Activated CD8-positive, alpha-beta memory T cell treated with anti-CD3 and anti-CD28 coated beads for 36 hours (primary cell): Measurements from ENCODE around the gene SMIM13. TPM values are rescaled to one million over a fixed set of nuclear protein-coding genes. Genes with fewer than 3 reads are reported as not detected.
"Not testable (repeated sequence)": the region's sequence is repeated elsewhere in the genome, so short reads cannot be mapped to it uniquely, and the experiment has no call there.

Experiments
- CTCF ChIA-PET: fragments of 350-600 bp; sonication (Branson Sonifier 250); formaldehyde crosslinking; loops from one replicate; lab custom pipeline; 2021; ENCODE audit warnings: antibody characterized with exemption; lab: Charles Lee
- POLR2A ChIA-PET: fragments of 350-600 bp; sonication (Branson Sonifier 250); formaldehyde crosslinking; loops from one replicate; lab custom pipeline; 2021; ENCODE audit warnings: antibody characterized with exemption; lab: Charles Lee
- total RNA-seq, 2 experiments: library from RNA; stranded (reverse); gene quantifications; one replicate each; pipeline ENCODE4 v1.2.3, GENCODE V29; 2021

SMIM13 gene
- total RNA-seq, 2 experiments from 2014 or later, result 17.9 to 18.1 TPM

- POLR2A ChIA-PET, result no interaction called here
- CTCF ChIA-PET, result no interaction called here
Observed at GRCh38 chr6:11080296-11080695, 13.3 kb upstream of the SMIM13 start.

GRCh38 chr6:11083491-11083890 is 10.1 kb upstream of the SMIM13 start:
- CTCF ChIA-PET, result no interaction called here

DNA sequence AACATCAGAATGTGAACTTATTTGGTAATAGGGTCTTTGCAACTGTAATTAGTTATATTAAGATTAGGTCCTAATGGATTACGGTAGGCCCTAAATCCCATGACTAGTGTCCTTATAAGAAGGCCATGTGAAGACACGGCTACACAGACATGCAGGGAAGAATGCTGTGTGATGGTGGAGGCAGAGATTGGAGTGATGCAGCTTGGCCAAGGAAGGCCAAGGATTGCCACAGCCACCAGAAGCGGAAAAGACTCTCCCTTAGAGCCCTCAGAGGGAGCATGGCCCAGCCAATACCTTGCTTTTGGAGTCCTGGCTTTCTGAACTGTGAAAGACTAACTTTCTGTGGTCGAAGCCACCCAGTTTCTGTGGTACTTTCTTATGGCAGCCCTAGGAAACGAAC is 9.7 kb upstream of the SMIM13 start:
- CTCF ChIA-PET, result no interaction called here
- POLR2A ChIA-PET, result no interaction called here

More at GRCh38 chr6:11083491-11083890, 10.1 kb upstream of the SMIM13 start:
- POLR2A ChIA-PET, result no interaction called here

DNA sequence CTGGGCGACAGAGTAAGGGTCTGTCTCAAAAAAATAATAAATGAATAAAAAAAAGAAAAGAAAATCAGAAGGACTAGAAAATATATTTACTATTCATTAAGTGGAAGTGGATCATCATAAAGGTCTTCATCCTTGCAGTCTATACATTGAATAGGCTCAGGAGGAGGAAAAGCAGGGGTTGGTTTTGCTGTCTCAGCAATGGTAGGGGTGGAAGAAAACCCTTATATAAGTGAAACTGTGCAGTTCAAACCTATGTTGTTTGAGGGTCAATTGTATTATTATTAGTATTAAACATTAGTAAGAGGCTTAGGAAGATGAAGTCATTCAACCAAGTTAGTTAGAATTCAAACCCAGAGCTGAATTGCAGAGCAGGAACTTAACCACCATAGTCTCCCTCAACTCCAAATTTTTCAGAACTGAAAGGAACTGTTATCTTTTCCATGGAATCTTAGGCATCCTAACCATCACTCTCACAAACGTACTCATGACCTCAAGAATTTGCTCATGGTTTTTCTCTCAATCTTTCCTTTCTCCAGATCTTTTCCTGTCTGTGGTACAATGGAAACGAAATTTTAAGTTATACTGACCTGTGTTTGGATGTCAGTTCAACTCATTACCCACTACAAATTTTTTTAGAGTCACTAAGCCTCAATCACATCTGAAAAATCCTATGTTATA is 7.7 kb upstream of the SMIM13 start:
- POLR2A ChIA-PET, result no interaction called here
- CTCF ChIA-PET, result no interaction called here

- CTCF ChIA-PET, result interaction anchor here (1.3 kb wide), 1 partner anchor 18 kb away, joined by 3 read pairs; no protein-coding TSS in a partner anchor
- POLR2A ChIA-PET, result not testable (repeated sequence)
Observed at GRCh38 chr6:11087141-11087812, 6.4 kb upstream of the SMIM13 start.

DNA sequence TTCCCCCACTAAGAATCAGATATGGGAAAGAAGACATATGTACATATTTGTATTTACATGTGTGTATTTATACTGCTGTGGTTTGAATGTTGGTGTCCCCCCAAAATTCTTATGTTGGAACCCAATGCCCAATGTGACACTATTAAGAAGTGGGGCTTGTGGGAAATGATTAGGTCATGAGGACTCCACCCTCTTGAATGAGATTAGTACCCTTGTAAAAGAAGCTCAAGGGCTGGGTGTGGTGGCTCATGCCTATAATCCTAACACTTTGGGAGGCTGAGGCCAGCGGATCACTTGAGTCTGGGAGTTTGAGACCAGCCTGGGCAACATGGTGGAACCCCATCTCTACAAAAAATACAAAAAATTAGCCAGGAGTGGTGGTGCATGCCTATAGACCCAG is 3.9 kb upstream of the SMIM13 start:
- POLR2A ChIA-PET, result no interaction called here
- CTCF ChIA-PET, result no interaction called here

DNA sequence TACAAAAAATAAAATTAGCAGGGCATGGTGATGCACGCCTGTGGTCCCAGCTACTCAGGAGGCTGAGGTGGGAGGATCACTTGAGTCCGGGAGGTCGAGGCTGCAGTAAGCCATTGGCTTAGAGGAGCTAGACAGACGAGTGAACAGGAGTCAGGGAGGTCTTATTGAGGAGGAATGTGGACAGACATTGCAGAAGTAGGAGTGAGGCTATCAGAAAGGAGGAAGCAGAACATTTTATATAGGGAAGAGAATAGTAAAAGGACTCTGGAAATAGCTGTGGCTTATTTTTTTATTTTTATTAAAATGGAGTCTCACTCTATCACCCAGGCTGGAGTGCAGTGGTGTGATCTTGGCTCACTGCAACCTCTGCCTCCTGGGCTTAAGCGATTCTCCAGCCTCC is 2.5 kb upstream of the SMIM13 start:
- CTCF ChIA-PET, result interaction anchor here (0.6 kb wide), 1 partner anchor 8 kb away, joined by 3 read pairs; no protein-coding TSS in a partner anchor
- POLR2A ChIA-PET, result not testable (repeated sequence)

DNA sequence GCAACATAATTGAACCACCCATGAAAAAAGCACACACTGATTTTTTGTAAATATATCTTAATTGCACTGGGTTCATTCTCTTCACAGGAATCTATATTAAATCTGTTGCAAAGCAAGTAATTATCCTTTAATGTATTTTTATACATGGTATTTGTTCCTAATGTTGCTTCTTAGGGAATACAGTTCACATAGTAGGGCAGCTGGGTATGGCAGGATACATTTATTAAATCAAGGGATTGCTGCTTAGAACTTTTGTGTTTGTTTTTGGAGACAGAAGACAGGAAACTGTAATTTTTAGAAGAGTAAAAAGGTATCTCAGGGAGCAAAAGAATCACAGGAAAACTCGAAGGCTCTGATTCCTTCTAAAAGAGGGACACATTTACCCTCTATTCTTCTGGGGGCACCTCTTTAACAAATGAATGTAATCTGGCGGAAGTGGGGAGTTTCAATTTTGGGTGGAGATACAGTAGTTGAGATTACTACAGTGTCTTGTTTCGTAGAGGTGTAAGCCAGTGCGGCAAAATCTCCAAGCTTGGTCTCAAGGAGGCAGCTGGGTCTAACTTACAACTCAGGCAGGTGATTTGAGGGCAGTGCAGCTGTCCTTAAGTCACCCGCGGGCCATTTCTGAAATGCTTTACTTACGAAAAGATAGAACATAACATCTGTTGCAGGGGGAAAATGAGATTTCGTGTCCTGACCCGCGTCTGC is 812 bp upstream of the SMIM13 start:
- ChIA-PET CTCF (no interaction called here), POLR2A (interaction anchor here (0.5 to 0.9 kb wide), 3 partner anchors 117 to 679 kb away, joined by 4 to 9 read pairs (median 9); partner anchors contain the start of gene MAK)

DNA sequence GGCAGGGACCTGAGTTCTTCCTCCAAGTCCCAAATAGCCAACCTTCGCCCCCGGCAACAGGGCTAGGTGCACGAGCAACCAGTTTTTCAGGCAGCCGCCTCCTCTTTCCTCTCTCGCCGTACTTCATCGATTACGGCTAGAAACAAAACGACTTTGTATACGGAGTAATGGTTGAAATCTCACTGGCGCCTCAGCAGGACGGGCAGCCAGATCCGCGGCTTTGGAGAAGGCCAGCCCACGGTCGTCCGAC is 333 bp upstream of the SMIM13 start:
- POLR2A ChIA-PET, result interaction anchor here (0.5 to 0.9 kb wide), 3 partner anchors 117 to 679 kb away, joined by 4 to 9 read pairs (median 9); partner anchors contain the start of gene MAK
- CTCF ChIA-PET, result no interaction called here

- CTCF ChIA-PET, result no interaction called here
- POLR2A ChIA-PET, result no interaction called here
Observed at GRCh38 chr6:11094411-11094851, 797 bp downstream of the SMIM13 start.

DNA sequence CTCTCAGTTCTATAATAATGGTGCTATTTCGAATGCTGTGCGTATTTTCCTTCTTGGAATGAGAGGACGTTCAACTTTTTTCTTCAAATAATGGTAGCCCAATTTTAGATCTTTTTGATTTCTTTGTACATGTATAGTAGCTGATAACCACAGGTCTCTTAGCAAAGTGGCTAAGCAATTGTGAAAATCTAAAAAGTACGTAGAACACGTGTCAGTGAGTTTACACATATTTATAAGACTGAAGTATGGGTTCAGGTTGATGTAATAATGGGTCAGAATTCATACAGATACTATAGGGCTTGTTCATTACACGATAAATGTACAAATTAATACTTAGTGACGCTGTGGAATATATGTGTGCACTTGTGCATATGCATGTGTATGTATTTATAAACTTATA is 1.3 kb downstream of the SMIM13 start:
- POLR2A ChIA-PET, result no interaction called here
- CTCF ChIA-PET, result interaction anchor here (1.1 kb wide), 1 partner anchor 141 kb away, joined by 3 read pairs; no protein-coding TSS in a partner anchor

DNA sequence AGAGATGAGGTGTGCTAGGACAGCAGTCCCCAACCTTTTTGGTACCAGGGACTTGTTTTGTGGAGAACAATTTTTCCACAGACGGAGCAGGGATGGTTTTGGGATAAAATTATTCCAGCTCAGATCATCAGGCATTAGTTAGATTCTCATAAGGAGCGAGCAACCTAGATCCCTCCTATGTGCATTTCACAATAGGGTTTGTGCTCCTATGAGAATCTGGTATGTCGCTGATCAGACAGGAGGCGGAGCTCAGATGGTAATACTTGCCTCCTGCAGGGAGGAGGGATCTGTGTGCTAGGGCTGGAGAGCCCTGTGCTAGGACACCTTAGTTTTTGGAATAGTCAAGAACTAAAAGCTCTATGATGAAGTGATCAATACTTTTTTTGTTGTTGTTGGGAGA is 2.5 kb downstream of the SMIM13 start:
- CTCF ChIA-PET, result interaction anchor here (0.6 to 1.1 kb wide), 2 partner anchors 142 to 316 kb away, joined by 3 read pairs; no protein-coding TSS in a partner anchor
- POLR2A ChIA-PET, result interaction anchor here (0.6 kb wide), 1 partner anchor 398 kb away, joined by 3 read pairs; no protein-coding TSS in a partner anchor

DNA sequence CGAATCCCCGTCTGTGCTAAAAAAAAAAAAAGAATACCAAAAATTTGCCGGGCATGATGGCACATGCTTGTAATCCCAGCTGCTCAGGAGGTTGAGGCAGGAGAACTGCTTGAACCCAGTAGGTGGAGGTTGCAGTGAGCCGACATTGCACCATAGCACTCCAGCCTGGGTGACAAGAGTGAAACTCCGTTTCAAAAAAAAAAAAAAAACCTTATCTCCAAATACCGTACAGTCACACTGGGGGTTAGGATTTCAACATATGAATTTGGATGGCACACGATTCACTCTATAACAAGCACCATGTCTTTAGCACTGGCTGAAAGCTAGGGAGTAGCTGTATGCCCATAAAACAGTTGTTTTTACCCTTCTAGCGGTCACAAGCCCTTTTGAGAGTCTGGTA is 3.8 kb downstream of the SMIM13 start:
- CTCF ChIA-PET, result interaction anchor here (0.7 kb wide), 1 partner anchor 19 kb away, joined by 3 read pairs; no protein-coding TSS in a partner anchor
- POLR2A ChIA-PET, result no interaction called here

GRCh38 chr6:11098004-11098403 is 4.4 kb downstream of the SMIM13 start:
- ChIA-PET POLR2A (no interaction called here), CTCF (interaction anchor here (0.7 kb wide), 1 partner anchor 480 kb away, joined by 4 read pairs; no protein-coding TSS in a partner anchor)

GRCh38 chr6:11101417-11101816 is 7.8 kb downstream of the SMIM13 start:
- ChIA-PET POLR2A (interaction anchor here (0.6 kb wide), 1 partner anchor 32 kb away, joined by 3 read pairs; no protein-coding TSS in a partner anchor), CTCF (no interaction called here)

DNA sequence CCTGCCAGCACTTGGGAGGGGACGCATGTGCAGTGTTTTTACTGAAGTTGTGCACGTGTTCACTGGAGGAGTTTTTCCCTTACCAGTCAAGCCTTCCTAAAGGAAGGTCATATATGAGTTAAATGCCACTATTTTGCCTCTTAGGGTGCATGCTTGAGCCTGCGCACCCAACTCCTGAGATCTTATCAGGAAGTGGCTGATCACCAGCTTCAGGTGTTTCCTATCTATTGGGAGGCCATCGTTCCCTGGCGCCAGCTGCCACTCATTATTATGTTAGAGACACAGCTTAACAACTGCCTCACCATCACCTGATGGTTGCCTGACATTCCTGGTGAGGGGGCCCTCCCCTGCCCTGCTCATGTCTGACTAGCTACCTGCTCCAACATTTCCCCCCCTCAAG is 9.4 kb downstream of the SMIM13 start:
- CTCF ChIA-PET, result no interaction called here
- POLR2A ChIA-PET, result no interaction called here

DNA sequence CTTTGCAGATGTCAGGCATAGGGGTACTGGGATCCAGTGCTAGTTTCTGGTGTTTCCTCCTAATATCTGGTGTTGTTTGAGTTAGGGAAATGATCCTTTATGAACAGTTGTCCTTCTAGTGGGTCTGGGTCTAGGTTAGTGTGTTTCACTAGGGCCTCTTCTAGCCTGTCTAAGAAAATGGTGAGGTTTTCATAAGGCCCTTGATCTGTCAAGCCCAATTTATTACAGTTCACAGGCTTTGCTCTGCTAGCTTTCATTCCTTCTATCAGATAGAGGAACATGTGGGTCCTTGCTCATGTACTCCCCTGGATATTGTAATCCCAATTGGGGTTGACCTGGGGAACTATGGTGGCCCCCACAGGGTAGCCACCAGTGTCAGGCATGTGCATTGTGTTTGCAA is 15.1 kb downstream of the SMIM13 start:
- ChIA-PET POLR2A (no interaction called here), CTCF (no interaction called here)

- ChIA-PET POLR2A (no interaction called here), CTCF (interaction anchor here (0.5 to 0.6 kb wide), 2 partner anchors 32 to 581 kb away, joined by 3 read pairs; no protein-coding TSS in a partner anchor)
Observed at GRCh38 chr6:11110921-11111768, 17.5 kb downstream of the SMIM13 start, which contains the start of gene ERVFRD-1. Gene ERVFRD-1, minus strand, starts transcription at chr6:11111725. Its CDS starts 6,415 bp downstream, at chr6:11105310.
